Fibroblast of skin of left biceps (primary cell): ENCODE measurements around the gene RNF220.

ENCODE experiments used
- DNase-seq, 2 experiments: peaks; one replicate each; pipeline ENCODE4 v3.0.0-alpha.2; 2013; ENCODE audit warnings: low read depth in 2 of 2

RNF220 gene

GRCh38 chr1:44587796-44588460, 182.9 kb downstream of the RNF220 start:
- DNase-seq: no peak

- DNase-seq: no peak
Measured at GRCh38 chr1:44588551-44589210, 183.6 kb downstream of the RNF220 start.

- no peak for DNase-seq
Measured at GRCh38 chr1:44590475-44590874, 185.4 kb downstream of the RNF220 start.

- DNase-seq: no peak
Measured at GRCh38 chr1:44591381-44591780, 186.3 kb downstream of the RNF220 start.

GRCh38 chr1:44592208-44593145, 187.4 kb downstream of the RNF220 start:
- DNase-seq: no peak

GRCh38 chr1:44594353-44594752, 189.3 kb downstream of the RNF220 start:
- no peak for DNase-seq

GRCh38 chr1:44594871-44595735, 190.0 kb downstream of the RNF220 start:
- DNase-seq: peak in 1 of 2 experiments; percentile 11

- no peak for DNase-seq
Measured at GRCh38 chr1:44596511-44596910, 191.5 kb downstream of the RNF220 start.

- DNase-seq: no peak
Measured at GRCh38 chr1:44598167-44598566, 193.1 kb downstream of the RNF220 start.

- no peak for DNase-seq
Measured at GRCh38 chr1:44602634-44603628, 197.9 kb downstream of the RNF220 start.

- no peak for DNase-seq
Measured at GRCh38 chr1:44603718-44604117, 198.7 kb downstream of the RNF220 start.

- DNase-seq: no peak
Measured at GRCh38 chr1:44604157-44604955, 199.3 kb downstream of the RNF220 start.

- peak; percentile 31 to 44 for DNase-seq
Measured at GRCh38 chr1:44605914-44606615, 201.0 kb downstream of the RNF220 start.

- DNase-seq: no peak
Measured at GRCh38 chr1:44606701-44607281, 201.7 kb downstream of the RNF220 start.

GRCh38 chr1:44608141-44608540, 203.1 kb downstream of the RNF220 start:
- DNase-seq: no peak

GRCh38 chr1:44609412-44609767, 204.3 kb downstream of the RNF220 start:
- no peak for DNase-seq

- no peak for DNase-seq
Measured at GRCh38 chr1:44609768-44610526, 204.9 kb downstream of the RNF220 start.
